GM19463 (cell line): Measurements from ENCODE around the gene HLA-F.

Source experiments
- ATAC-seq: cut with Tn5 transposase; IDR thresholded peaks from one replicate; pipeline ENCODE4 v1.9.1; 2021; ENCODE audit warnings: mild to moderate bottlenecking, moderate library complexity; ENCODE audit not compliant: unreplicated experiment

Gene HLA-F

GRCh38 chr6:29723666-29724588 is 693 bp downstream of the HLA-F start:
- ATAC-seq: peak; percentile 37

- ATAC-seq: no peak
These were observed 2.0 kb downstream of the HLA-F start for GRCh38 chr6:29724937-29725869.

GRCh38 chr6:29726001-29726400 is 2.8 kb downstream of the HLA-F start:
- no peak for ATAC-seq

GRCh38 chr6:29726571-29727194 is 3.4 kb downstream of the HLA-F start:
- no peak for ATAC-seq

- ATAC-seq: no peak
These were observed 4.4 kb downstream of the HLA-F start for GRCh38 chr6:29727637-29728036.

- ATAC-seq: no peak
These were observed 5.1 kb downstream of the HLA-F start for GRCh38 chr6:29728173-29728874.

- no peak for ATAC-seq
These were observed 5.6 kb downstream of the HLA-F start for GRCh38 chr6:29728875-29729270.

GRCh38 chr6:29729774-29730328 is 6.6 kb downstream of the HLA-F start:
- no peak for ATAC-seq

GRCh38 chr6:29730575-29731126 is 7.4 kb downstream of the HLA-F start:
- ATAC-seq: no peak

- no peak for ATAC-seq
These were observed 8.0 kb downstream of the HLA-F start for GRCh38 chr6:29731281-29731680.

GRCh38 chr6:29733057-29733456 is 9.8 kb downstream of the HLA-F start:
- ATAC-seq: no peak

GRCh38 chr6:29734046-29735018 is 11.1 kb downstream of the HLA-F start:
- ATAC-seq: no peak

- ATAC-seq: no peak
These were observed 13.3 kb downstream of the HLA-F start for GRCh38 chr6:29736563-29736962.

- no peak for ATAC-seq
These were observed 14.7 kb downstream of the HLA-F start for GRCh38 chr6:29737707-29738630.

GRCh38 chr6:29739136-29739881 is 16.1 kb downstream of the HLA-F start:
- ATAC-seq: no peak

- ATAC-seq: no peak
These were observed 16.6 kb downstream of the HLA-F start for GRCh38 chr6:29739882-29740261.

GRCh38 chr6:29741592-29741991 is 18.4 kb downstream of the HLA-F start:
- no peak for ATAC-seq
